Sigmoid colon (tissue), 4 donors: ENCODE measurements around the gene P3R3URF.

Source experiments
- EP300 ChIP-seq, 4 donors: sonication (generic); formaldehyde crosslinking; IDR thresholded peaks; one replicate each; pipeline ENCODE4 v1.6.1; 2017; ENCODE audit warnings: antibody characterized with exemption in 4 of 4
- POLR2A ChIP-seq, 2 donors: fragments of 450-650 bp; IDR thresholded peaks; one replicate each; pipeline ENCODE4 v1.6.1; 2016; ENCODE audit warnings: antibody characterized with exemption in 2 of 2, mild to moderate bottlenecking in 2 of 2, moderate library complexity in 2 of 2
- POLR2AphosphoS5 ChIP-seq, 4 donors: sonication (generic); formaldehyde crosslinking; IDR thresholded peaks; one replicate each; pipeline ENCODE4 v1.6.1; 2017; ENCODE audit warnings: antibody characterized with exemption in 4 of 4
- TF ChIP-seq, protein P1 (sequence below), 4 experiments: fragments of 450-650 bp in 3 of 4; fragments of 200-600 bp in 1 of 4; IDR thresholded peaks; one replicate each; pipeline ENCODE4 v1.5.1; 2016 to 2019; ENCODE audit warnings: antibody characterized with exemption in 4 of 4, mild to moderate bottlenecking in 3 of 4, moderate library complexity in 2 of 4

DNA sequence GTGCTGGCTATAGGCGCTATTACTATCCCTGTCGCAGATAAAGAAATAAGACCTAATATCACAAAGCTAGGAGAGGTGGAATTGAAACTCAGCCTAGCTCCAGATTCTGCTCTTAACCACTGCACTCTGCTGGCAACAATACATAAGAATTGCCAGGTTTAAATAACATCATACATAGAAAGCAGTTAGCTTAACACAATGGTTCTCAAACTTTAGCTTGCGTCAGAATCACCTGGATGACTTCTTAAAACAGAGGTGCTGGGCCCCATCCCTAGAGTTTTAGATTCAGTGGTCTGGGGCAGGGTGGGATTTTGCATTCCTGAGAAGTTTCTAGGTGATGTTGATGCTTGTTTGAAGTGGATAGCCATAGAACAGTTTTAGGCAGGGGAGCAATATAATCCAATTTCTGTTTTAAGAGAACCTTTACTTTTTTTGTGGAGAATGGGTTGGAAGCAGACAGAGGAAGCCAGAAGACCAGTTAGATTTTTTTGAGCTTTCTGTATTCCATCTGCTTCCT is 23.0 kb upstream of the P3R3URF start:
- TF ChIP-seq, protein P1, sequence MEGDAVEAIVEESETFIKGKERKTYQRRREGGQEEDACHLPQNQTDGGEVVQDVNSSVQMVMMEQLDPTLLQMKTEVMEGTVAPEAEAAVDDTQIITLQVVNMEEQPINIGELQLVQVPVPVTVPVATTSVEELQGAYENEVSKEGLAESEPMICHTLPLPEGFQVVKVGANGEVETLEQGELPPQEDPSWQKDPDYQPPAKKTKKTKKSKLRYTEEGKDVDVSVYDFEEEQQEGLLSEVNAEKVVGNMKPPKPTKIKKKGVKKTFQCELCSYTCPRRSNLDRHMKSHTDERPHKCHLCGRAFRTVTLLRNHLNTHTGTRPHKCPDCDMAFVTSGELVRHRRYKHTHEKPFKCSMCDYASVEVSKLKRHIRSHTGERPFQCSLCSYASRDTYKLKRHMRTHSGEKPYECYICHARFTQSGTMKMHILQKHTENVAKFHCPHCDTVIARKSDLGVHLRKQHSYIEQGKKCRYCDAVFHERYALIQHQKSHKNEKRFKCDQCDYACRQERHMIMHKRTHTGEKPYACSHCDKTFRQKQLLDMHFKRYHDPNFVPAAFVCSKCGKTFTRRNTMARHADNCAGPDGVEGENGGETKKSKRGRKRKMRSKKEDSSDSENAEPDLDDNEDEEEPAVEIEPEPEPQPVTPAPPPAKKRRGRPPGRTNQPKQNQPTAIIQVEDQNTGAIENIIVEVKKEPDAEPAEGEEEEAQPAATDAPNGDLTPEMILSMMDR (IDR thresholded peaks at IDR 0.05): no peak
- TF ChIP-seq EP300 (IDR thresholded peaks at IDR 0.05) (no peak), POLR2AphosphoS5 (IDR thresholded peaks at IDR 0.05) (no peak), POLR2A (IDR thresholded peaks at IDR 0.05) (no peak)
